ENCODE measurements around the gene RGS10. TPM values are rescaled to one million over a fixed set of nuclear protein-coding genes. Genes with fewer than 3 reads are reported as not detected.

RGS10 gene
- total and polyA plus RNA-seq, 9 of the 15 experiments (the other 6 are each of a cell fraction or from before 2014, with no cell fraction given): 31.9 to 123 (median 62.1) TPM

DNA sequence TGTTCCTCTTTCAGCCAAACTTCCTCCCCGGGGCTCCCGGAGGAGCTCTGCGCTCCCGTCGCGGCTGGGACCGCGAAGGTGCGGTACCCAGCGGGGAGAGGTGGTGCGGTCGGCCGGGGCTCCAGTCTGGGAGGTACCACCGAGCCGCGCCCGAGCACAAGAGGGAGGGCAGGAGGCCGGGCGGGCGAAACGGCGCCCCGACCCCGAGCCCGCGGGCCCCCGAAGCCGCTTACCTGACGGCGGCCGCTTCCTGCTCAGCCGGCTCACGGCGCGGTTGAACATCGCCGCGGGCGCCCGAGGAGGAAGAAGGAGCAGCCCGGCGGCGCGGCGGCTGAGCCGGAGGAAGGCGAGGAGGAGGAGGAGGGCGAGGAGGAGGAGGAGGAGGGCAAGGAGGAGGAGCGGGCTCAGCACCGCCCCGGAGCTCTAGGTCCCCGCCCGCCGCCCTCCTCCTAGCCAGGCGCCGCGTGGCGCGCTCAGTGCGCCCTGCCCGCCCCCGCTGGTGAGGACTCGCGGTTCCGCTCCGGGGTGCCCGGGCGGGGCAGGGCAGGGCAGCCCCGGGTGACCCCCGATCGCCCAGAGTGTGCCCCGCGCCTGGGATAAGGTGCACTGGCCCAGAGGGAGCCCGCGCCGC lies at the start of gene RGS10 (continued):
- TF ChIP-seq TCF3 (CRISPR knock-in tag; IDR thresholded peaks at IDR 0.05) (no peak), DMBX1 (CRISPR knock-in tag; IDR thresholded peaks at IDR 0.05; ENCODE audit: borderline replicate concordance) (no peak), ZNF699 (CRISPR knock-in tag; IDR thresholded peaks at IDR 0.05; ENCODE audit: insufficient replicate concordance) (no peak), ZNF583 (CRISPR knock-in tag; IDR thresholded peaks at IDR 0.05) (no peak), CEBPB (tag; IDR thresholded peaks at IDR 0.05) (no peak), HIVEP1 (CRISPR knock-in tag; IDR thresholded peaks at IDR 0.05) (no peak), ZNF436 (CRISPR knock-in tag; IDR thresholded peaks at IDR 0.05) (no peak), KDM1A (IDR thresholded peaks at IDR 0.05) (no peak), COPS2 (conservative IDR thresholded peaks at IDR 0.05) (no peak), MTA1 (IDR thresholded peaks at IDR 0.05; ENCODE audit: borderline replicate concordance) (no peak), CBFB (CRISPR knock-in tag; IDR thresholded peaks at IDR 0.05) (no peak), MCM2 (IDR thresholded peaks at IDR 0.05; ENCODE audit: low read depth) (no peak), MXI1 (IDR thresholded peaks at IDR 0.05; ENCODE audit: low read depth, low read length) (no peak), SMAD1 (IDR thresholded peaks at IDR 0.05; ENCODE audit: low read depth, low read length, partially characterized antibody) (no peak), HNRNPK (IDR thresholded peaks at IDR 0.05; ENCODE audit: low read depth, low read length, poor library complexity, severe bottlenecking) (no peak), SIN3A (IDR thresholded peaks at IDR 0.05; ENCODE audit: borderline replicate concordance in 2 of 2, control insufficient read depth in 1 of 2, low read depth in 2 of 2, low read length in 2 of 2) (no peak), ZNF785 (CRISPR knock-in tag; IDR thresholded peaks at IDR 0.05) (no peak)
- TF ChIP-seq, protein P1, sequence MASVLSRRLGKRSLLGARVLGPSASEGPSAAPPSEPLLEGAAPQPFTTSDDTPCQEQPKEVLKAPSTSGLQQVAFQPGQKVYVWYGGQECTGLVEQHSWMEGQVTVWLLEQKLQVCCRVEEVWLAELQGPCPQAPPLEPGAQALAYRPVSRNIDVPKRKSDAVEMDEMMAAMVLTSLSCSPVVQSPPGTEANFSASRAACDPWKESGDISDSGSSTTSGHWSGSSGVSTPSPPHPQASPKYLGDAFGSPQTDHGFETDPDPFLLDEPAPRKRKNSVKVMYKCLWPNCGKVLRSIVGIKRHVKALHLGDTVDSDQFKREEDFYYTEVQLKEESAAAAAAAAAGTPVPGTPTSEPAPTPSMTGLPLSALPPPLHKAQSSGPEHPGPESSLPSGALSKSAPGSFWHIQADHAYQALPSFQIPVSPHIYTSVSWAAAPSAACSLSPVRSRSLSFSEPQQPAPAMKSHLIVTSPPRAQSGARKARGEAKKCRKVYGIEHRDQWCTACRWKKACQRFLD (CRISPR knock-in tag; IDR thresholded peaks at IDR 0.05): no peak
- TF ChIP-seq, protein P2, sequence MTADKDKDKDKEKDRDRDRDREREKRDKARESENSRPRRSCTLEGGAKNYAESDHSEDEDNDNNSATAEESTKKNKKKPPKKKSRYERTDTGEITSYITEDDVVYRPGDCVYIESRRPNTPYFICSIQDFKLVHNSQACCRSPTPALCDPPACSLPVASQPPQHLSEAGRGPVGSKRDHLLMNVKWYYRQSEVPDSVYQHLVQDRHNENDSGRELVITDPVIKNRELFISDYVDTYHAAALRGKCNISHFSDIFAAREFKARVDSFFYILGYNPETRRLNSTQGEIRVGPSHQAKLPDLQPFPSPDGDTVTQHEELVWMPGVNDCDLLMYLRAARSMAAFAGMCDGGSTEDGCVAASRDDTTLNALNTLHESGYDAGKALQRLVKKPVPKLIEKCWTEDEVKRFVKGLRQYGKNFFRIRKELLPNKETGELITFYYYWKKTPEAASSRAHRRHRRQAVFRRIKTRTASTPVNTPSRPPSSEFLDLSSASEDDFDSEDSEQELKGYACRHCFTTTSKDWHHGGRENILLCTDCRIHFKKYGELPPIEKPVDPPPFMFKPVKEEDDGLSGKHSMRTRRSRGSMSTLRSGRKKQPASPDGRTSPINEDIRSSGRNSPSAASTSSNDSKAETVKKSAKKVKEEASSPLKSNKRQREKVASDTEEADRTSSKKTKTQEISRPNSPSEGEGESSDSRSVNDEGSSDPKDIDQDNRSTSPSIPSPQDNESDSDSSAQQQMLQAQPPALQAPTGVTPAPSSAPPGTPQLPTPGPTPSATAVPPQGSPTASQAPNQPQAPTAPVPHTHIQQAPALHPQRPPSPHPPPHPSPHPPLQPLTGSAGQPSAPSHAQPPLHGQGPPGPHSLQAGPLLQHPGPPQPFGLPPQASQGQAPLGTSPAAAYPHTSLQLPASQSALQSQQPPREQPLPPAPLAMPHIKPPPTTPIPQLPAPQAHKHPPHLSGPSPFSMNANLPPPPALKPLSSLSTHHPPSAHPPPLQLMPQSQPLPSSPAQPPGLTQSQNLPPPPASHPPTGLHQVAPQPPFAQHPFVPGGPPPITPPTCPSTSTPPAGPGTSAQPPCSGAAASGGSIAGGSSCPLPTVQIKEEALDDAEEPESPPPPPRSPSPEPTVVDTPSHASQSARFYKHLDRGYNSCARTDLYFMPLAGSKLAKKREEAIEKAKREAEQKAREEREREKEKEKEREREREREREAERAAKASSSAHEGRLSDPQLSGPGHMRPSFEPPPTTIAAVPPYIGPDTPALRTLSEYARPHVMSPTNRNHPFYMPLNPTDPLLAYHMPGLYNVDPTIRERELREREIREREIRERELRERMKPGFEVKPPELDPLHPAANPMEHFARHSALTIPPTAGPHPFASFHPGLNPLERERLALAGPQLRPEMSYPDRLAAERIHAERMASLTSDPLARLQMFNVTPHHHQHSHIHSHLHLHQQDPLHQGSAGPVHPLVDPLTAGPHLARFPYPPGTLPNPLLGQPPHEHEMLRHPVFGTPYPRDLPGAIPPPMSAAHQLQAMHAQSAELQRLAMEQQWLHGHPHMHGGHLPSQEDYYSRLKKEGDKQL (CRISPR knock-in tag; IDR thresholded peaks at IDR 0.05; ENCODE audit: borderline replicate concordance): no peak
- TF ChIP-seq, protein P3, sequence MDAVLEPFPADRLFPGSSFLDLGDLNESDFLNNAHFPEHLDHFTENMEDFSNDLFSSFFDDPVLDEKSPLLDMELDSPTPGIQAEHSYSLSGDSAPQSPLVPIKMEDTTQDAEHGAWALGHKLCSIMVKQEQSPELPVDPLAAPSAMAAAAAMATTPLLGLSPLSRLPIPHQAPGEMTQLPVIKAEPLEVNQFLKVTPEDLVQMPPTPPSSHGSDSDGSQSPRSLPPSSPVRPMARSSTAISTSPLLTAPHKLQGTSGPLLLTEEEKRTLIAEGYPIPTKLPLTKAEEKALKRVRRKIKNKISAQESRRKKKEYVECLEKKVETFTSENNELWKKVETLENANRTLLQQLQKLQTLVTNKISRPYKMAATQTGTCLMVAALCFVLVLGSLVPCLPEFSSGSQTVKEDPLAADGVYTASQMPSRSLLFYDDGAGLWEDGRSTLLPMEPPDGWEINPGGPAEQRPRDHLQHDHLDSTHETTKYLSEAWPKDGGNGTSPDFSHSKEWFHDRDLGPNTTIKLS (IDR thresholded peaks at IDR 0.05; ENCODE audit: borderline replicate concordance, low read depth): peak; percentile 74; the same call in 1 of the 2 replicates
